Measurements from ENCODE around the gene NOX5.

DNA sequence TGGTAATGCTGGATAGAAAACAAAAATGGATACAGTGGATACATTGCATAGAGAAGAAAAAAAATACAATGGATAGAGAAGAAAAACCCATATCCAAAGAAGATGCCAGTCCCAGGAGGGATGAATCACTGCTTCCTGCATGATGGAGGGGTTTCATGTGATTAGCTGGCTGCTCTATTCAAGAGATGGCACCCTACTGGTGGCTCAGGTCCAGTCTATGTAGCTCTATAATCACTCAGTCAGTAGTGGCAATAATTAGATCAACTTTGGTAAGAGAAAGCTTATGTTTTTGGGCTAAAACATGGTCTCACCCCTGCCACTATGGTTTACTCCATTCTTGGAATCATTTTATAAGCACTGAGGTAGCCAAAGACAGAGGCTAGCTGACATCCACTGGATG lies 33.7 kb upstream of the NOX5 start:
- TF ChIP-seq, protein P1, sequence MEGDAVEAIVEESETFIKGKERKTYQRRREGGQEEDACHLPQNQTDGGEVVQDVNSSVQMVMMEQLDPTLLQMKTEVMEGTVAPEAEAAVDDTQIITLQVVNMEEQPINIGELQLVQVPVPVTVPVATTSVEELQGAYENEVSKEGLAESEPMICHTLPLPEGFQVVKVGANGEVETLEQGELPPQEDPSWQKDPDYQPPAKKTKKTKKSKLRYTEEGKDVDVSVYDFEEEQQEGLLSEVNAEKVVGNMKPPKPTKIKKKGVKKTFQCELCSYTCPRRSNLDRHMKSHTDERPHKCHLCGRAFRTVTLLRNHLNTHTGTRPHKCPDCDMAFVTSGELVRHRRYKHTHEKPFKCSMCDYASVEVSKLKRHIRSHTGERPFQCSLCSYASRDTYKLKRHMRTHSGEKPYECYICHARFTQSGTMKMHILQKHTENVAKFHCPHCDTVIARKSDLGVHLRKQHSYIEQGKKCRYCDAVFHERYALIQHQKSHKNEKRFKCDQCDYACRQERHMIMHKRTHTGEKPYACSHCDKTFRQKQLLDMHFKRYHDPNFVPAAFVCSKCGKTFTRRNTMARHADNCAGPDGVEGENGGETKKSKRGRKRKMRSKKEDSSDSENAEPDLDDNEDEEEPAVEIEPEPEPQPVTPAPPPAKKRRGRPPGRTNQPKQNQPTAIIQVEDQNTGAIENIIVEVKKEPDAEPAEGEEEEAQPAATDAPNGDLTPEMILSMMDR (IDR thresholded peaks at IDR 0.05) = no peak
- no peak for TF ChIP-seq POLR2AphosphoS5 (IDR thresholded peaks at IDR 0.05; ENCODE audit: insufficient read depth in 1 of 2, low read depth in 1 of 2)

Measured in vagina (tissue), 2 donors.